Measurements from ENCODE around the gene ANKRD30B.
"Not testable (repeated sequence)": the region's sequence is repeated elsewhere in the genome, so short reads cannot be mapped to it uniquely, and the experiment has no call there.

The ANKRD30B gene

GRCh38 chr18:14855634-14856033 lies 107.7 kb downstream of the ANKRD30B start:
- DNase-seq = not testable (repeated sequence)

GRCh38 chr18:14856256-14856655 lies 108.3 kb downstream of the ANKRD30B start:
- not testable (repeated sequence) for DNase-seq

GRCh38 chr18:14858514-14858913 lies 110.5 kb downstream of the ANKRD30B start:
- not testable (repeated sequence) for DNase-seq

GRCh38 chr18:14859995-14860394 lies 112.0 kb downstream of the ANKRD30B start:
- not testable (repeated sequence) for DNase-seq

- not testable (repeated sequence) for DNase-seq
These were observed 118.5 kb downstream of the ANKRD30B start for GRCh38 chr18:14866426-14866825.

- DNase-seq = not testable (repeated sequence)
These were observed 120.0 kb downstream of the ANKRD30B start for GRCh38 chr18:14867988-14868387.

GRCh38 chr18:14868825-14869224 lies 120.9 kb downstream of the ANKRD30B start:
- not testable (repeated sequence) for DNase-seq

GRCh38 chr18:14878826-14879225 lies 130.9 kb downstream of the ANKRD30B start:
- not testable (repeated sequence) for DNase-seq

GRCh38 chr18:14900435-14900834 lies 152.5 kb downstream of the ANKRD30B start:
- DNase-seq = no peak

Measured in Kasumi-1 (cell line).